A549 (cell line): Measurements from ENCODE around the gene POM121L2. TPM values are rescaled to one million over a fixed set of nuclear protein-coding genes. Genes with fewer than 3 reads are reported as not detected.

ENCODE experiments used
- ATAC-seq, 2 experiments: fragments of 200-7000 bp in 1 of 2; fragments of >200 bp in 1 of 2; cut with Nextera tagmentation in 1 of 2; cut with Tn5 transposase in 1 of 2; 3 replicates each; pipeline versions ENCODE4 v1.8.0 to v1.9.1; 2018 to 2020; ENCODE audit warnings: mild to moderate bottlenecking in 1 of 2, moderate library complexity in 1 of 2
- CTCF ChIA-PET: fragments of 300-600 bp; sonication (Branson Sonifier 250); formaldehyde crosslinking; extraction: SDS; loops from one replicate; lab custom pipeline; 2021; ENCODE audit warnings: antibody characterized with exemption, inconsistent platforms; lab: Yijun Ruan, JAX
- POLR2A ChIA-PET: fragments of 350-600 bp; formaldehyde crosslinking; extraction: SDS; loops from one replicate; lab custom pipeline; 2021; ENCODE audit warnings: antibody characterized with exemption, inconsistent platforms; lab: Yijun Ruan, JAX
- DNase-seq, 2 experiments: peaks; one replicate each; pipeline versions ENCODE4 v3.0.0 to v3.0.0-alpha.2; 2011 to 2016; ENCODE audit warnings: low read depth in 1 of 2, low spot score in 1 of 2
- FAIRE-seq: peaks from 2 replicates; lab custom pipeline; 2011; peaks lifted over from hg19 to GRCh38; lab: Jason Lieb, UNC
- H3K27ac ChIP-seq, 2 experiments: fragments of >200 bp; sonication (Bioruptor Twin); formaldehyde crosslinking; 3 replicates each; pipeline ENCODE4 v1.5.1; 2016 to 2017
- H3K4me1 ChIP-seq: fragments of >200 bp; sonication (Bioruptor Twin); formaldehyde crosslinking; 3 replicates; pipeline ENCODE4 v1.6.1; 2016
- H3K4me2 ChIP-seq: fragments of >200 bp; sonication (Bioruptor Twin); formaldehyde crosslinking; 3 replicates; pipeline ENCODE4 v1.6.1; 2016
- H3K4me3 ChIP-seq: fragments of >200 bp; sonication (Bioruptor Twin); formaldehyde crosslinking; 3 replicates; pipeline ENCODE4 v1.5.1; 2016
- H3K9me3 ChIP-seq: fragments of >200 bp; sonication (Bioruptor Twin); formaldehyde crosslinking; 3 replicates; pipeline ENCODE4 v1.6.1; 2016
- ATOH8 ChIP-seq: fragments of 250-450 bp; sonication (Bioruptor Pico); IDR thresholded peaks from 2 replicates; pipeline ENCODE4 v1.5.0; 2020; ENCODE audit warnings: low read depth, mild to moderate bottlenecking, moderate library complexity
- CTCF ChIP-seq: fragments of >200 bp; sonication (Bioruptor Twin); formaldehyde crosslinking; IDR thresholded peaks from 3 replicates; pipeline ENCODE4 v1.5.1; 2016
- E2F6 ChIP-seq: IDR thresholded peaks from 2 replicates; pipeline ENCODE4 v1.6.1; 2012; ENCODE audit warnings: low read depth, borderline replicate concordance
- EP300 ChIP-seq, 2 experiments: fragments of >200 bp; sonication (Bioruptor Twin); formaldehyde crosslinking; IDR thresholded peaks; 2 replicates in 1 of 2; 3 replicates in 1 of 2; pipeline ENCODE4 v1.6.1; 2016 to 2017
- FOSL2 ChIP-seq, 2 experiments: fragments of 450-650 bp in 1 of 2; fragments of >200 bp in 1 of 2; sonication (Bioruptor Twin) in 1 of 2; formaldehyde crosslinking; IDR thresholded peaks; 2 replicates each; pipeline versions ENCODE4 v1.5.0 to v1.6.1; 2016 to 2020; ENCODE audit warnings: mild to moderate bottlenecking in 1 of 2, moderate library complexity in 1 of 2
- HMGXB4 ChIP-seq: fragments of 250-450 bp; sonication (Bioruptor Pico); IDR thresholded peaks from 2 replicates; pipeline ENCODE4 v1.5.0; 2021; ENCODE audit warnings: mild to moderate bottlenecking, moderate library complexity, borderline replicate concordance
- HOXB5 ChIP-seq: fragments of 250-450 bp; sonication (Bioruptor Pico); IDR thresholded peaks from 2 replicates; pipeline ENCODE4 v1.5.0; 2020; ENCODE audit warnings: mild to moderate bottlenecking, moderate library complexity
- JUN ChIP-seq, 2 experiments: fragments of >200 bp; sonication (Bioruptor Twin); formaldehyde crosslinking; IDR thresholded peaks; 2 replicates in 1 of 2; 3 replicates in 1 of 2; pipeline ENCODE4 v1.6.1; 2016 to 2017
- JUNB ChIP-seq: fragments of >200 bp; sonication (Bioruptor Twin); formaldehyde crosslinking; IDR thresholded peaks from 2 replicates; pipeline ENCODE4 v1.6.1; 2016
- KDM1A ChIP-seq: fragments of 200-600 bp; sonication (generic); IDR thresholded peaks from 2 replicates; pipeline ENCODE4 v1.6.1; 2016; ENCODE audit warnings: low read depth, mild to moderate bottlenecking
- MAX ChIP-seq: IDR thresholded peaks from 2 replicates; pipeline ENCODE4 v1.6.1; 2012
- PBX3 ChIP-seq: IDR thresholded peaks from 2 replicates; pipeline ENCODE4 v1.6.1; 2012
- POLR2A ChIP-seq: IDR thresholded peaks from 2 replicates; pipeline ENCODE4 v1.6.1; 2012; ENCODE audit warnings: mild to moderate bottlenecking, low read length
- RFX5 ChIP-seq: fragments of 450-650 bp; IDR thresholded peaks from 2 replicates; pipeline ENCODE4 v1.7.1; 2014; ENCODE audit warnings: antibody characterized with exemption, mild to moderate bottlenecking, moderate library complexity
- RNF2 ChIP-seq: fragments of 200-600 bp; sonication (generic); IDR thresholded peaks from 2 replicates; pipeline ENCODE4 v1.6.1; 2016; ENCODE audit warnings: low read depth, mild to moderate bottlenecking, antibody characterized with exemption, moderate library complexity, borderline replicate concordance
- SREBF2 ChIP-seq: fragments of 450-650 bp; IDR thresholded peaks from 2 replicates; pipeline ENCODE4 v1.6.1; 2014; ENCODE audit warnings: mild to moderate bottlenecking, moderate library complexity
- TFCP2L1 ChIP-seq: fragments of 250-450 bp; sonication (Bioruptor Pico); IDR thresholded peaks from 2 replicates; pipeline ENCODE4 v1.5.0; 2021; ENCODE audit warnings: mild to moderate bottlenecking
- TP53 ChIP-seq: fragments of 250-450 bp; sonication (Bioruptor Pico); IDR thresholded peaks from 2 replicates; pipeline ENCODE4 v1.5.0; 2021; ENCODE audit warnings: mild to moderate bottlenecking, moderate library complexity
- ZFP36 ChIP-seq: fragments of 450-650 bp; IDR thresholded peaks from 2 replicates; pipeline ENCODE4 v1.6.1; 2014; ENCODE audit warnings: borderline replicate concordance; ENCODE audit not compliant: partially characterized antibody
- WGBS: methylation state at CpG from one replicate; pipeline ENCODE4 v1.1.6; 2017; ENCODE audit errors: missing lambda C conversion rate; 5-methylcytosine and 5-hydroxymethylcytosine counted together
- polyA plus RNA-seq, 4 experiments: library from polyadenylated mRNA; depleted of rRNA in 3 of 4; stranded (reverse); fragments of >200 nt; fragmentation: RNase III in 1 of 4; extraction: RNeasy Plus Mini Kit Qiagen cat#74134 plus additional on column Dnase treatment in 1 of 4; gene quantifications; 2 replicates in 3 of 4; 3 replicates in 1 of 4; pipeline ENCODE4 v1.2.3, GENCODE V29; 2011 to 2017

POM121L2 gene
- polyA plus RNA-seq, 2 of the 4 experiments (the other 2 are of a cell fraction), result 0.09 TPM; not detected in 1

GRCh38 chr6:27294409-27294808, 17.7 kb downstream of the POM121L2 start:
- ChIA-PET CTCF (interaction anchor here (0.6 to 2.8 kb wide), 3 partner anchors 10 to 429 kb away, joined by 3 to 10 read pairs (median 5); partner anchors contain the start of gene POM121L2), POLR2A (interaction anchor here (1.4 kb wide), 1 partner anchor 43 kb away, joined by 5 read pairs; no protein-coding TSS in a partner anchor)
- Histone ChIP-seq H3K4me2 (peak overlapping the region; percentile 95), H3K27ac (no peak overlapping the region), H3K4me1 (peaks cover 25% of the 10 kb centered on the region; the same call in 2 of the 3 replicates), H3K9me3 (no peaks in the 10 kb centered on the region), H3K4me3 (peak overlapping the region; percentile 36)
- DNase-seq, result peak in 1 of 2 experiments; percentile 39
- peak in 1 of 2 experiments; percentile 7; a peak in 2 of 6 replicates for ATAC-seq
- WGBS, result 18% methylated on average over 4 of the region's 5 CpGs
- FAIRE-seq, result no peak
- TF ChIP-seq POLR2A (no peak), E2F6 (no peak)

GRCh38 chr6:27293436-27294098, 18.5 kb downstream of the POM121L2 start:
- ChIA-PET CTCF (interaction anchor here (1.0 kb wide), 2 partner anchors 80 to 84 kb away, joined by 3 to 4 read pairs; no protein-coding TSS in a partner anchor), POLR2A (interaction anchor here (1.4 kb wide), 1 partner anchor 42 kb away, joined by 5 read pairs; no protein-coding TSS in a partner anchor)
- peaks cover 31% of the 10 kb centered on the region; the same call in 2 of the 3 replicates for H3K4me1 ChIP-seq
- no peak overlapping the region for H3K27ac ChIP-seq
- 23% methylated on average over 28 of the region's 28 CpGs for WGBS
- TF ChIP-seq SREBF2 (peak; percentile 56), MAX (no peak)
- ATAC-seq, result peak in 1 of 2 experiments; percentile 15; a peak in 2 of 6 replicates
- FAIRE-seq, result no peak
- H3K9me3 ChIP-seq, result no peaks in the 10 kb centered on the region
- H3K4me3 ChIP-seq, result peak overlapping the region; percentile 36
- DNase-seq, result peak in 1 of 2 experiments; percentile 72
- peak overlapping the region; percentile 95 for H3K4me2 ChIP-seq

GRCh38 chr6:27290850-27291208, 21.2 kb downstream of the POM121L2 start:
- Histone ChIP-seq H3K4me3 (peak overlapping the region; percentile 36; the same call in 1 of the 3 replicates), H3K9me3 (no peaks in the 10 kb centered on the region), H3K4me2 (peak overlapping the region; percentile 77), H3K27ac (no peak overlapping the region), H3K4me1 (peaks cover 26% of the 10 kb centered on the region; the same call in 2 of the 3 replicates)
- ChIA-PET CTCF (no interaction called here), POLR2A (interaction anchor here (0.9 kb wide), 1 partner anchor 448 kb away, joined by 3 read pairs; no protein-coding TSS in a partner anchor)
- 75% methylated on average over 9 of the region's 10 CpGs for WGBS
- DNase-seq (no peak), FAIRE-seq (no peak), ATAC-seq (no peak)
- no peak for TF ChIP-seq KDM1A
- no peak for TF ChIP-seq ZFP36
- TF ChIP-seq HOXB5, result no peak
- TF ChIP-seq FOSL2 (IDR thresholded peaks at IDR 0.05), result no peak
- no peak for TF ChIP-seq FOSL2 (CRISPR knock-in tag; IDR thresholded peaks at IDR 0.05)
- no peak for TF ChIP-seq HMGXB4 (CRISPR knock-in tag)
- TF ChIP-seq RFX5, result no peak
- no peak for TF ChIP-seq RNF2
- no peak for TF ChIP-seq TFCP2L1 (CRISPR knock-in tag)
- no peak for TF ChIP-seq CTCF
- no peak for TF ChIP-seq EP300 (IDR thresholded peaks at IDR 0.05)
- TF ChIP-seq JUN (IDR thresholded peaks at IDR 0.05), result no peak
- no peak for TF ChIP-seq PBX3
- TF ChIP-seq ATOH8 (CRISPR knock-in tag), result no peak
- no peak for TF ChIP-seq TP53 (CRISPR knock-in tag)
- no peak for TF ChIP-seq JUNB
